ENCODE data around the gene KRIT1. TPM values are rescaled to one million over a fixed set of nuclear protein-coding genes. Genes with fewer than 3 reads are reported as not detected.
A peak's percentile ranks its signal among the peaks of the same experiment; 100 is the strongest.
"Not testable (repeated sequence)": the region's sequence is repeated elsewhere in the genome, so short reads cannot be mapped to it uniquely, and the experiment has no call there.

KRIT1 gene
- total RNA-seq, 1 experiment from 2014 or later: 18.3 TPM

- no peak overlapping the region for H3K4me3 ChIP-seq (ENCODE audit: insufficient read depth, low read depth, low read length)
- no peaks in the 10 kb centered on the region for H3K36me3 ChIP-seq (replicated peaks; ENCODE audit: control insufficient read depth, insufficient read depth, low read length)
- H3K27me3 ChIP-seq (ENCODE audit: control insufficient read depth, insufficient read depth, low read length): no peaks in the 10 kb centered on the region
- DNase-seq: no peak
These were observed 14.6 kb upstream of the KRIT1 start for GRCh38 chr7:92260248-92260781.

- no peaks in the 10 kb centered on the region for H3K36me3 ChIP-seq (replicated peaks; ENCODE audit: control insufficient read depth, insufficient read depth, low read length)
These were observed 14.0 kb upstream of the KRIT1 start for GRCh38 chr7:92259610-92260247.

GRCh38 chr7:92259062-92259461 lies 13.3 kb upstream of the KRIT1 start:
- Histone ChIP-seq H3K27me3 (ENCODE audit: control insufficient read depth, insufficient read depth, low read length) (no peaks in the 10 kb centered on the region), H3K4me3 (ENCODE audit: insufficient read depth, low read depth, low read length) (no peak overlapping the region), H3K36me3 (replicated peaks; ENCODE audit: control insufficient read depth, insufficient read depth, low read length) (no peaks in the 10 kb centered on the region)
- no peak for DNase-seq

More at GRCh38 chr7:92259610-92260247, 14.0 kb upstream of the KRIT1 start:
- no peaks in the 10 kb centered on the region for H3K27me3 ChIP-seq (ENCODE audit: control insufficient read depth, insufficient read depth, low read length)
- H3K4me3 ChIP-seq (ENCODE audit: insufficient read depth, low read depth, low read length): no peak overlapping the region
- DNase-seq: no peak

- no peak for DNase-seq
These were observed 9.6 kb upstream of the KRIT1 start for GRCh38 chr7:92255308-92255707.

GRCh38 chr7:92254800-92255199 lies 9.1 kb upstream of the KRIT1 start:
- not testable (repeated sequence) for H3K36me3 ChIP-seq (replicated peaks; ENCODE audit: control insufficient read depth, insufficient read depth, low read length); DNase-seq; H3K4me3 ChIP-seq (ENCODE audit: insufficient read depth, low read depth, low read length); H3K27me3 ChIP-seq (ENCODE audit: control insufficient read depth, insufficient read depth, low read length)

More at GRCh38 chr7:92255308-92255707, 9.6 kb upstream of the KRIT1 start:
- H3K4me3 ChIP-seq (ENCODE audit: insufficient read depth, low read depth, low read length): no peak overlapping the region
- no peaks in the 10 kb centered on the region for H3K36me3 ChIP-seq (replicated peaks; ENCODE audit: control insufficient read depth, insufficient read depth, low read length)
- no peaks in the 10 kb centered on the region for H3K27me3 ChIP-seq (ENCODE audit: control insufficient read depth, insufficient read depth, low read length)

GRCh38 chr7:92253251-92253650 lies 7.5 kb upstream of the KRIT1 start:
- no peak for DNase-seq
- Histone ChIP-seq H3K36me3 (replicated peaks; ENCODE audit: control insufficient read depth, insufficient read depth, low read length) (no peaks in the 10 kb centered on the region), H3K27me3 (ENCODE audit: control insufficient read depth, insufficient read depth, low read length) (no peaks in the 10 kb centered on the region), H3K4me3 (ENCODE audit: insufficient read depth, low read depth, low read length) (no peak overlapping the region)

- H3K36me3 ChIP-seq (replicated peaks; ENCODE audit: control insufficient read depth, insufficient read depth, low read length): no peaks in the 10 kb centered on the region
- DNase-seq: no peak
- no peak overlapping the region for H3K4me3 ChIP-seq (ENCODE audit: insufficient read depth, low read depth, low read length)
- H3K27me3 ChIP-seq (ENCODE audit: control insufficient read depth, insufficient read depth, low read length): no peaks in the 10 kb centered on the region
These were observed 5.5 kb upstream of the KRIT1 start for GRCh38 chr7:92251181-92251580.

- H3K4me3 ChIP-seq (ENCODE audit: insufficient read depth, low read depth, low read length): no peak overlapping the region
- H3K27me3 ChIP-seq (ENCODE audit: control insufficient read depth, insufficient read depth, low read length): no peaks in the 10 kb centered on the region
- DNase-seq: no peak
- no peaks in the 10 kb centered on the region for H3K36me3 ChIP-seq (replicated peaks; ENCODE audit: control insufficient read depth, insufficient read depth, low read length)
These were observed 4.9 kb upstream of the KRIT1 start for GRCh38 chr7:92250603-92251002.

GRCh38 chr7:92246360-92247101 lies 817 bp upstream of the KRIT1 start:
- Histone ChIP-seq H3K4me3 (ENCODE audit: insufficient read depth, low read depth, low read length) (peak overlapping the region; percentile 85), H3K36me3 (replicated peaks; ENCODE audit: control insufficient read depth, insufficient read depth, low read length) (no peaks in the 10 kb centered on the region), H3K27me3 (ENCODE audit: control insufficient read depth, insufficient read depth, low read length) (no peaks in the 10 kb centered on the region)
- DNase-seq: peak; percentile 31

GRCh38 chr7:92244808-92245486 lies 767 bp downstream of the KRIT1 start:
- H3K27me3 ChIP-seq (ENCODE audit: control insufficient read depth, insufficient read depth, low read length): no peaks in the 10 kb centered on the region
- DNase-seq: no peak
- H3K4me3 ChIP-seq (ENCODE audit: insufficient read depth, low read depth, low read length): peak overlapping the region; percentile 85
- no peaks in the 10 kb centered on the region; the same call in 1 of the 2 replicates for H3K36me3 ChIP-seq (replicated peaks; ENCODE audit: control insufficient read depth, insufficient read depth, low read length)

- Histone ChIP-seq H3K27me3 (ENCODE audit: control insufficient read depth, insufficient read depth, low read length) (no peaks in the 10 kb centered on the region), H3K4me3 (ENCODE audit: insufficient read depth, low read depth, low read length) (no peak overlapping the region), H3K36me3 (replicated peaks; ENCODE audit: control insufficient read depth, insufficient read depth, low read length) (peaks cover 2% of the 10 kb centered on the region; the same call in 1 of the 2 replicates)
- DNase-seq: no peak
These were observed 2.7 kb downstream of the KRIT1 start for GRCh38 chr7:92242972-92243371.

- DNase-seq: no peak
- no peak overlapping the region for H3K4me3 ChIP-seq (ENCODE audit: insufficient read depth, low read depth, low read length)
- peaks cover 4% of the 10 kb centered on the region for H3K36me3 ChIP-seq (replicated peaks; ENCODE audit: control insufficient read depth, insufficient read depth, low read length)
- H3K27me3 ChIP-seq (ENCODE audit: control insufficient read depth, insufficient read depth, low read length): no peaks in the 10 kb centered on the region
These were observed 15.2 kb downstream of the KRIT1 start for GRCh38 chr7:92230547-92230946.

- Histone ChIP-seq H3K4me3 (ENCODE audit: insufficient read depth, low read depth, low read length) (no peak overlapping the region), H3K36me3 (replicated peaks; ENCODE audit: control insufficient read depth, insufficient read depth, low read length) (peaks cover 2% of the 10 kb centered on the region), H3K27me3 (ENCODE audit: control insufficient read depth, insufficient read depth, low read length) (no peaks in the 10 kb centered on the region)
These were observed 17.0 kb downstream of the KRIT1 start for GRCh38 chr7:92228742-92229141.

GRCh38 chr7:92228100-92228499 lies 17.6 kb downstream of the KRIT1 start:
- H3K27me3 ChIP-seq (ENCODE audit: control insufficient read depth, insufficient read depth, low read length): no peaks in the 10 kb centered on the region
- no peak overlapping the region for H3K4me3 ChIP-seq (ENCODE audit: insufficient read depth, low read depth, low read length)
- DNase-seq: no peak
- peaks cover 2% of the 10 kb centered on the region for H3K36me3 ChIP-seq (replicated peaks; ENCODE audit: control insufficient read depth, insufficient read depth, low read length)

More at GRCh38 chr7:92228742-92229141, 17.0 kb downstream of the KRIT1 start:
- no peak for DNase-seq
